ENCODE measurements around the gene TACR2.

Gene TACR2

DNA sequence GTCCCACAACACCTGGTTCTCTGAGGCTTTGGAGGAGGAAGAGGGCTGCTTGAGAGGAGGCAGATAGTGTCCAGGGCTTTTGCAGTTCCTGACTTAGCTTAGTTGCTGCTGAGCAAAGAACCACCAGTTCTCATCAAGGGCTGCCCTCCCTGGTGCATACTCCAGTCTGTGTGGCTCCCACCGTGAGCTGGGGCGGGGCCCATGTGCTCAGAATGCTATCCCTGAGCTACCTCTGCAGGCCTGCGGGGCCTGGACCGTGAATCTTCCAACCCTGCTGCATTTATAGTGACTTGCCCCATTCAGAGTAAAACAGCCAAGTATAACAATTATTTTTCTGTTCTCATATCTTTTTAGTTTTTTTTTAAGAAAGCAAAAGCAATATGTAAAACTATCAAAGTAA lies 49.2 kb downstream of the TACR2 start:
- no peak for DNase-seq

GRCh38 chr10:69366738-69367137 lies 50.0 kb downstream of the TACR2 start:
- no peak for DNase-seq

DNA sequence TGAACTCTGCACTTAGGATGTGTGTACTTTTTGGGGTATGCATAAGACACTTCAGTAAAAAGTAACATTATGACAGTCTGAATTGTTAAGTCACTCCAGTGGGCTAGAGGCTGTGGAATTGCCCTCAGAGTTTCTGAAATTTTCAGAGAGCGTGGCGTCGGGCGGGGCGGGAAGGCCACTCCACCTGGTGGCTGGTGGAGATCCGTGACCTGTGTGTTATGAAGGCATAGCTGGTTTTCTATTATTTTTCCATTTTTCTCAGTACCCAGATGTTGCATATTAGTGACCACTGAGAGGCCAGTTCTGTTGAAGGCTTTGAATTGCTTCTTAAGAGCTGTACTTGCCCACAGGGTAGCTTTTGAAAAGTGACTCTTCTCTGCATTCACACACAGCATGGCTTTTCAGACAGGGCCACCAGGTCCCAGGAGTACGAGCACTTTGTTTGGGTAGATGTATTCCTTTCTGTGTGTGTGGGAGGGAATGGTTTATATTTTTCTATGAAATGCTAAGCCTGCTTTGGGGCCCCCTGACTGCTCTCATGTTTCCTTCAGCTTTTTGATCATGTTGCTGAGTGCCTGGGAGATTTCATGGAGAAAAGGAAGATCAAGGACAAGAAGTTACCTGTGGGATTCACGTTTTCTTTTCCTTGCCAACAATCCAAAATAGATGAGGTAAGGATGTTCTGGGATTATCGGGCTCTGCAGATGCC lies 52.3 kb downstream of the TACR2 start:
- no peak for DNase-seq

GRCh38 chr10:69363666-69364065 lies 53.1 kb downstream of the TACR2 start:
- no peak for DNase-seq

GRCh38 chr10:69362471-69362954 lies 54.2 kb downstream of the TACR2 start:
- no peak for DNase-seq

- DNase-seq: no peak
These were observed 55.5 kb downstream of the TACR2 start for GRCh38 chr10:69361303-69361614.

- DNase-seq: no peak
These were observed 56.0 kb downstream of the TACR2 start for GRCh38 chr10:69360485-69361302.

DNA sequence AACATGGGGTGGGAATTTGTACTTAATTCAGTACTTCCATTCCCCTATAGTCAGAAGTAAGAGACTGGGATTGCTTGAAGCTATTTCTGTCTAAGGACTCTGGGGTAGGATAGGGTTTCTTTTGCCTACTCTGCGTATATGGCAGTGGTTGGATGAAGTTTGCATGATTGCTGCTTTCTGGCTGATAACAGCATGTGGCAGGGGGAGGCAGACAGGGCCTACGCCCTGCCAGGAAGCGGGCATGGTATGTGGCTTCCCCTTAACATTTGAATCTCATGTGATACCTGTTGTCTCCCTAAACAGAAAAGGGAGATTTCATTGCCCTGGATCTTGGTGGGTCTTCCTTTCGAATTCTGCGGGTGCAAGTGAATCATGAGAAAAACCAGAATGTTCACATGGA lies 57.1 kb downstream of the TACR2 start:
- DNase-seq: peak; percentile 36

GRCh38 chr10:69359148-69359547 lies 57.6 kb downstream of the TACR2 start:
- DNase-seq: no peak

DNA sequence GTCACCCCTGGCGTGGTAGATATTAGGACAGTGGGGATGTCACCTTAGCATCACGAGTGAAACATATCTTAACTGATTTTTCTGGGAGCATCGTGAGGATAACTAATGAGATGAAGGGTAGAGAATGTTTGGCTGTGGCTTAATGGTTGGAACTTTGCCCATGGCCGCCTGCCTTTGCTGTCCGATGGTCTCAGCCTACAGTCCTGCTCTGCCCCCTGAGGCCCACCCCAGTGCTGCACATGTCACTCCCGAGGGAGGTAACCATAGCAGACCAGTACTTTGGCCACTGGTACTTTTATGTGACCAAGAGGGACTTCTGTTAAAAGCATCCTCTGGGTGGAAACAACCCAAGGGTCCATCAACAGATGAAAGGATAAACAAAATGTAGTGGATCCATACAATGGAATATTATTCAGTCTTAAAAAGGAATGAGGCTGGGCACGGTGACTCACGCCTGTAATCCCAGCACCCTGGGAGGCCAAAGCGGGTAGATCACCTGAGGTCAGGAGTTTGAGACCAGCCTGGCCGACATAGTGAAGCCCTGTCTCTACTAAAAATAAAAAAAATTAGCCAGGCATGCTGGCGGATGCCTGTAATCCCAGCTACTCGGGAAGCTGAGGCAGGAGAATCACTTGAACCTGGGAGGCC lies 58.4 kb downstream of the TACR2 start:
- no peak for DNase-seq

- DNase-seq: no peak
These were observed 60.5 kb downstream of the TACR2 start for GRCh38 chr10:69356187-69356586.

DNA sequence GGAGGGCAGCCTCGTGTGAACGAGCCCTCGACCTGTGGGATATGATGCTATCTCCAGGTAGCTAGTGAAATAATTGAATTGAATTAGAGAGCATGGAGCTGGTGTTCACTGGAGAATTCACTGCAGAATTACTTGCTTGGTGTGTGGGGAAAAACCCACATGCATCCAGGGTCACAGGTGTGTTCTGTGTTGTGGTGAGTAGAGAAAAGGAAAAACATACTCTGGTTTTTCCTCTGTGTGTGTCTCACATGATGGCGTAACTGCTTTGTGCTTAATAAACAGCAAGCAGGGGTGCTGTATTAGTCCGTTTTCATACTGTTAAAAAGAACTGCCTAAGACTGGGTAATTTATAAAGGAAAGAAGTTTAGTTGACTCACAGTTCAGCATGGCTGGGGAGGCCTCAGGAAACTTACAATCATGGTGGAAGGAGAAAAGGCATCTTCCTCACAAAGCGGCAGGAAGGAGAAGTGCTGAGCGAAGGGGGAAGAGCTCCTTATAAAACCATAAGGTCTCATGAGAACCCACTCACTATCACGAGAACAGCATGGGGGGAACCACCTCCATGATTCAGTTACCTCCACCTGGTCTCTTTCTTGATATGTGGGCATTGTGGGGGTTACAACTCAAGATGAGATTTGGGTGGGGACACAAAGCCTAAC lies 62.6 kb downstream of the TACR2 start:
- DNase-seq: no peak

Measured in activated CD8-positive, alpha-beta memory T cell treated with anti-CD3 and anti-CD28 coated beads, Interleukin-2, amount 50 U/mL, for 4 hours (primary cell).